ENCODE results near the gene YIF1A. TPM values are rescaled to one million over a fixed set of nuclear protein-coding genes. Genes with fewer than 3 reads are reported as not detected.
"Not testable (repeated sequence)": the region's sequence is repeated elsewhere in the genome, so short reads cannot be mapped to it uniquely, and the experiment has no call there.

YIF1A gene
- total RNA-seq, 1 donor: 119 TPM

GRCh38 chr11:66262191-66262590 lies 26.8 kb downstream of the YIF1A start:
- TF ChIP-seq CTCF (IDR thresholded peaks at IDR 0.05; ENCODE audit: insufficient read depth, low read length): no peak
- DNase-seq (ENCODE audit: low read depth): no peak
- H3K4me3 ChIP-seq (ENCODE audit: low read depth, low read length): no peak overlapping the region

- no peak overlapping the region for H3K4me3 ChIP-seq (ENCODE audit: low read depth, low read length)
- DNase-seq (ENCODE audit: low read depth): no peak
- TF ChIP-seq CTCF (IDR thresholded peaks at IDR 0.05; ENCODE audit: insufficient read depth, low read length): no peak
These were observed 27.4 kb downstream of the YIF1A start for GRCh38 chr11:66261578-66261977.

- no peak for DNase-seq (ENCODE audit: low read depth)
- no peak overlapping the region for H3K4me3 ChIP-seq (ENCODE audit: low read depth, low read length)
- TF ChIP-seq CTCF (IDR thresholded peaks at IDR 0.05; ENCODE audit: insufficient read depth, low read length): no peak
These were observed 29.0 kb downstream of the YIF1A start for GRCh38 chr11:66259956-66260355.

GRCh38 chr11:66259225-66259624 lies 29.7 kb downstream of the YIF1A start:
- TF ChIP-seq CTCF (IDR thresholded peaks at IDR 0.05; ENCODE audit: insufficient read depth, low read length): no peak
- DNase-seq (ENCODE audit: low read depth): no peak
- no peak overlapping the region for H3K4me3 ChIP-seq (ENCODE audit: low read depth, low read length)

GRCh38 chr11:66258473-66258893 lies 30.5 kb downstream of the YIF1A start:
- DNase-seq (ENCODE audit: low read depth): no peak
- TF ChIP-seq CTCF (IDR thresholded peaks at IDR 0.05; ENCODE audit: insufficient read depth, low read length): no peak
- H3K4me3 ChIP-seq (ENCODE audit: low read depth, low read length): peak overlapping the region; percentile 89

- DNase-seq (ENCODE audit: low read depth); H3K4me3 ChIP-seq (ENCODE audit: low read depth, low read length): not testable (repeated sequence)
These were observed 35.9 kb downstream of the YIF1A start for GRCh38 chr11:66253081-66253480.

GRCh38 chr11:66251809-66252208 lies 37.1 kb downstream of the YIF1A start:
- H3K4me3 ChIP-seq (ENCODE audit: low read depth, low read length): no peak overlapping the region
- DNase-seq (ENCODE audit: low read depth): no peak
- TF ChIP-seq CTCF (IDR thresholded peaks at IDR 0.05; ENCODE audit: insufficient read depth, low read length): no peak

All from fibroblast of the aortic adventitia (primary cell).